Gastrocnemius medialis (tissue), 4 donors: ENCODE results near the gene ADCY5.

Experiments used
- CTCF ChIP-seq, 5 experiments: fragments of 450-650 bp in 3 of 5; fragments of 200-600 bp in 2 of 5; sonication (generic) in 2 of 5; IDR thresholded peaks in 4 of 5; conservative IDR thresholded peaks in 1 of 5; 1 replicate in 4 of 5; 2 replicates in 1 of 5; pipeline ENCODE4 v1.5.1; 2016 to 2019; ENCODE audit warnings: antibody characterized with exemption in 5 of 5, mild to moderate bottlenecking in 3 of 5, moderate library complexity in 3 of 5
- POLR2A ChIP-seq, 2 donors: fragments of 450-650 bp; IDR thresholded peaks; one replicate each; pipeline ENCODE4 v1.6.1; 2017; ENCODE audit warnings: antibody characterized with exemption in 2 of 2, mild to moderate bottlenecking in 2 of 2, moderate library complexity in 2 of 2

- TF ChIP-seq CTCF (IDR thresholded peaks at IDR 0.05 in 4 of 5, conservative IDR thresholded peaks at IDR 0.05 in 1 of 5) = no peak
- no peak for TF ChIP-seq POLR2A (IDR thresholded peaks at IDR 0.05)
These were observed 148.8 kb downstream of the ADCY5 start for GRCh38 chr3:123300056-123300455.
